Fibroblast of lung (primary cell): ENCODE measurements around the gene N4BP2L1. TPM values are rescaled to one million over a fixed set of nuclear protein-coding genes. Genes with fewer than 3 reads are reported as not detected.

Experiments
- DNase-seq, 2 donors: peaks; one replicate each; pipeline versions ENCODE4 v3.0.0 to v3.0.0-alpha.2; 2010; ENCODE audit warnings: low read depth in 2 of 2
- H2AFZ ChIP-seq: 2 replicates; pipeline ENCODE4 v1.5.1; 2012; ENCODE audit warnings: low read length, control low read depth, inconsistent platforms
- H3K27ac ChIP-seq: 2 replicates; pipeline ENCODE4 v1.5.1; 2011; ENCODE audit warnings: low read length, control low read depth; ENCODE audit not compliant: insufficient read depth
- H3K27me3 ChIP-seq: 2 replicates; pipeline ENCODE4 v1.5.1; 2011; ENCODE audit warnings: mild to moderate bottlenecking, low read length; ENCODE audit not compliant: control insufficient read depth, insufficient read depth
- H3K36me3 ChIP-seq: 2 replicates; pipeline ENCODE4 v1.5.1; 2011; ENCODE audit warnings: low read length; ENCODE audit not compliant: control insufficient read depth, insufficient read depth
- H3K4me1 ChIP-seq: 2 replicates; pipeline ENCODE4 v1.5.1; 2011; ENCODE audit warnings: low read length; ENCODE audit not compliant: control insufficient read depth, insufficient read depth; ENCODE audit errors: extremely low read depth
- H3K4me2 ChIP-seq: 2 replicates; pipeline ENCODE4 v1.5.1; 2011; ENCODE audit warnings: low read length, control low read depth; ENCODE audit not compliant: insufficient read depth; ENCODE audit errors: extremely low read depth
- H3K4me3 ChIP-seq, 4 experiments: fragments of 200-600 bp in 1 of 4; sonication (generic) in 1 of 4; replicated peaks in 1 of 4; 2 replicates each; pipeline ENCODE4 v1.5.1; 2011 to 2016; ENCODE audit warnings: low read length in 4 of 4, low read depth in 3 of 4, mild to moderate bottlenecking in 3 of 4, control low read depth in 2 of 4, inconsistent platforms in 1 of 4, mixed read lengths in 1 of 4; ENCODE audit not compliant: insufficient read depth in 1 of 4; ENCODE audit errors: control extremely low read depth in 1 of 4
- H3K79me2 ChIP-seq: 2 replicates; pipeline ENCODE4 v1.5.1; 2012; ENCODE audit warnings: mild to moderate bottlenecking, low read length, inconsistent platforms; ENCODE audit not compliant: control insufficient read depth, insufficient read depth
- H3K9ac ChIP-seq: 2 replicates; pipeline ENCODE4 v1.5.1; 2011; ENCODE audit warnings: mild to moderate bottlenecking, low read length, control low read depth; ENCODE audit not compliant: insufficient read depth
- H3K9me3 ChIP-seq: 2 replicates; pipeline ENCODE4 v1.5.1; 2012; ENCODE audit warnings: low read depth, low read length; ENCODE audit not compliant: control insufficient read depth, insufficient read depth
- H4K20me1 ChIP-seq: 2 replicates; pipeline ENCODE4 v1.5.1; 2011; ENCODE audit warnings: low read length; ENCODE audit not compliant: control insufficient read depth, insufficient read depth; ENCODE audit errors: extremely low read depth
- EZH2 ChIP-seq: IDR thresholded peaks from 2 replicates; pipeline ENCODE4 v1.5.1; 2012; ENCODE audit warnings: low read length, control low read depth, mild to moderate bottlenecking; ENCODE audit errors: missing control alignments
- polyA plus RNA-seq, 2 donors: library from polyadenylated mRNA; depleted of rRNA in 1 of 2; stranded (reverse) in 1 of 2; unstranded in 1 of 2; fragments of >200 nt; gene quantifications; 2 replicates each; pipeline ENCODE4 v1.2.1, GENCODE V29; 2011 to 2012; ENCODE audit warnings: missing spikeins in 1 of 2
- total RNA-seq: library from RNA; depleted of rRNA; stranded (reverse); fragments of >200 nt; gene quantifications from 2 replicates; pipeline ENCODE4 v1.2.1, GENCODE V29; 2014
- TF ChIP-seq, protein P1 (sequence below), 2 donors: IDR thresholded peaks in 1 of 2; conservative IDR thresholded peaks in 1 of 2; 1 replicate in 1 of 2; 2 replicates in 1 of 2; pipeline ENCODE4 v1.5.1; 2011 to 2012; ENCODE audit warnings: low read length in 2 of 2, control low read depth in 1 of 2, inconsistent platforms in 1 of 2, low read depth in 1 of 2, mild to moderate bottlenecking in 1 of 2

The N4BP2L1 gene
- total and polyA plus RNA-seq, 2 donors (not counting 1 experiment from before 2014, with no cell fraction given), result 2.7 to 5.9 TPM

DNA sequence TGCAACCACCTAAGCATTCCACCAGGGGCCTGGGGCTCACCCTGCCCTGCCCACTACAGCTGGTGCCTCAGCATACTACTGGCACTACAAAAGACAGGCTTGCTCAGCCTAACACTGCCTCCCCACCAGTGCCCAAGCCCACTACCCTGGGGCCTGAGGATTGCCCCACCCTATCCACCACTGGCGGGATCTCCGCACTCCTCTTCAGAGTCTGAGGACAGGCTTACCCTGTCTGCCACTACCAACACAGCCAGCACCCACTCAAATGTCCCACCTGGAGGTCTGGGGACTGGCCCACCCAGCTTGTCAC lies 27.6 kb upstream of the N4BP2L1 start:
- no peak for TF ChIP-seq EZH2
- TF ChIP-seq, protein P1, sequence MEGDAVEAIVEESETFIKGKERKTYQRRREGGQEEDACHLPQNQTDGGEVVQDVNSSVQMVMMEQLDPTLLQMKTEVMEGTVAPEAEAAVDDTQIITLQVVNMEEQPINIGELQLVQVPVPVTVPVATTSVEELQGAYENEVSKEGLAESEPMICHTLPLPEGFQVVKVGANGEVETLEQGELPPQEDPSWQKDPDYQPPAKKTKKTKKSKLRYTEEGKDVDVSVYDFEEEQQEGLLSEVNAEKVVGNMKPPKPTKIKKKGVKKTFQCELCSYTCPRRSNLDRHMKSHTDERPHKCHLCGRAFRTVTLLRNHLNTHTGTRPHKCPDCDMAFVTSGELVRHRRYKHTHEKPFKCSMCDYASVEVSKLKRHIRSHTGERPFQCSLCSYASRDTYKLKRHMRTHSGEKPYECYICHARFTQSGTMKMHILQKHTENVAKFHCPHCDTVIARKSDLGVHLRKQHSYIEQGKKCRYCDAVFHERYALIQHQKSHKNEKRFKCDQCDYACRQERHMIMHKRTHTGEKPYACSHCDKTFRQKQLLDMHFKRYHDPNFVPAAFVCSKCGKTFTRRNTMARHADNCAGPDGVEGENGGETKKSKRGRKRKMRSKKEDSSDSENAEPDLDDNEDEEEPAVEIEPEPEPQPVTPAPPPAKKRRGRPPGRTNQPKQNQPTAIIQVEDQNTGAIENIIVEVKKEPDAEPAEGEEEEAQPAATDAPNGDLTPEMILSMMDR (conservative IDR thresholded peaks at IDR 0.05 in 1 of 2, IDR thresholded peaks at IDR 0.05 in 1 of 2; ENCODE audit: low read depth in 1 of 2, low read length in 2 of 2), result no peak
- Histone ChIP-seq H3K27ac (no peak overlapping the region), H3K9me3 (no peaks in the 10 kb centered on the region), H2AFZ (no peak overlapping the region), H3K4me1 (no peaks in the 10 kb centered on the region), H3K4me3 (no peak overlapping the region), H3K27me3 (no peaks in the 10 kb centered on the region), H3K4me2 (no peak overlapping the region), H4K20me1 (no peaks in the 10 kb centered on the region), H3K9ac (no peak overlapping the region), H3K79me2 (no peaks in the 10 kb centered on the region), H3K36me3 (no peaks in the 10 kb centered on the region)
- no peak for DNase-seq

- H3K27me3 ChIP-seq, result no peaks in the 10 kb centered on the region
- DNase-seq, result no peak
- H4K20me1 ChIP-seq, result no peaks in the 10 kb centered on the region
- no peak overlapping the region for H3K9ac ChIP-seq
- H3K36me3 ChIP-seq, result no peaks in the 10 kb centered on the region
- H3K27ac ChIP-seq, result no peak overlapping the region
- H3K4me1 ChIP-seq, result no peaks in the 10 kb centered on the region
- TF ChIP-seq, protein P1 (conservative IDR thresholded peaks at IDR 0.05 in 1 of 2, IDR thresholded peaks at IDR 0.05 in 1 of 2; ENCODE audit: low read depth in 1 of 2, low read length in 2 of 2), result no peak
- TF ChIP-seq EZH2, result no peak
- H2AFZ ChIP-seq, result no peak overlapping the region
- no peak overlapping the region for H3K4me2 ChIP-seq
- no peaks in the 10 kb centered on the region for H3K9me3 ChIP-seq
- no peaks in the 10 kb centered on the region for H3K79me2 ChIP-seq
- no peak overlapping the region for H3K4me3 ChIP-seq
These were observed 27.1 kb upstream of the N4BP2L1 start for GRCh38 chr13:32454886-32455593.

DNA sequence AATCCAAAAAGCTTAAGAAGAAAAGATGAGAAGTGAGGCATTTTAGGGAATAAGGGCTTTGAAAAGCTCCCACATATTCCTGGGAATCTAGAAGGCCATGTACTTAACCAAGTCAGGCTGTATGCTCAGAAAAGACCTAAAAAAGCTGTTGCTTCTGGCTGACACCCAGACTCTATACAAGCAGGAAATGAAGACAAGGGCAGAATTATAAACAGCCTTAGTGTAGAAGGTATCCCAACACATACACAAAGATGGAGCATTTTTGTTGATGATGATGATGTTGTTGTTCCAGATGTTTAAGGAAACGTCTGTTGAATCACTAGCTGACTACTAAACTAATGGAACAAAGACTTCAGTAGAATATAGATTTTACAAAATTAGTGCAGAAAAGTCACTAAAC lies 26.1 kb upstream of the N4BP2L1 start:
- no peak overlapping the region for H3K4me2 ChIP-seq
- DNase-seq, result no peak
- no peaks in the 10 kb centered on the region for H4K20me1 ChIP-seq

More for the DNA sequence above, 26.1 kb upstream of the N4BP2L1 start:
- Histone ChIP-seq H3K36me3 (no peaks in the 10 kb centered on the region), H3K4me3 (no peak overlapping the region), H3K27ac (no peak overlapping the region), H3K4me1 (no peaks in the 10 kb centered on the region), H2AFZ (no peak overlapping the region), H3K27me3 (no peaks in the 10 kb centered on the region), H3K9me3 (no peaks in the 10 kb centered on the region), H3K9ac (no peak overlapping the region), H3K79me2 (no peaks in the 10 kb centered on the region)
- TF ChIP-seq EZH2, result no peak
- TF ChIP-seq, protein P1 (conservative IDR thresholded peaks at IDR 0.05 in 1 of 2, IDR thresholded peaks at IDR 0.05 in 1 of 2; ENCODE audit: low read depth in 1 of 2, low read length in 2 of 2), result no peak
